ENCODE measurements around the gene HTRA2. TPM values are rescaled to one million over a fixed set of nuclear protein-coding genes. Genes with fewer than 3 reads are reported as not detected.

The HTRA2 gene
- total RNA-seq, 4 donors from 2014 or later, result 13.1 to 40.1 (median 33.9) TPM

- Histone ChIP-seq H3K4me3 (peak overlapping the region; percentile 59 to 81), H3K27ac (peak overlapping the region; percentile 84 to 88), H3K9me3 (no peaks in the 10 kb centered on the region), H3K4me1 (peaks cover 0 to 12% of the 10 kb centered on the region in 2 donors), H3K27me3 (no peaks in the 10 kb centered on the region), H3K36me3 (no peaks in the 10 kb centered on the region)
- no peak for TF ChIP-seq POLR2A (IDR thresholded peaks at IDR 0.05)
- no peak for TF ChIP-seq CTCF (IDR thresholded peaks at IDR 0.05)
- DNase-seq, result peak in 1 of 2 donors; percentile 36
- intact Hi-C loops (cut with DNase I; ENCODE audit: low total_unique reads), result no loop called here
Observed at GRCh38 chr2:74552914-74553811, 23.4 kb downstream of the HTRA2 start.

- intact Hi-C loops (cut with DNase I; ENCODE audit: low total_unique reads), result no loop called here
- Histone ChIP-seq H3K4me3 (peak within 1 kb of the TSS; percentile 59 to 81), H3K27ac (peak within 1 kb of the TSS; percentile 84 to 88), H3K4me1 (peaks cover 0 to 12% of the 10 kb centered on the region in 2 donors), H3K9me3 (no peaks in the 10 kb centered on the region), H3K36me3 (no peaks in the 10 kb centered on the region), H3K27me3 (no peaks in the 10 kb centered on the region)
- TF ChIP-seq POLR2A (IDR thresholded peaks at IDR 0.05) (peak in 1 of 2 donors; percentile 20), CTCF (IDR thresholded peaks at IDR 0.05) (peak in 1 of 4 experiments; percentile 23)
- peak; percentile 87 to 89 for DNase-seq
Observed at GRCh38 chr2:74553892-74554819, 24.4 kb downstream of the HTRA2 start, which contains the start of the genes DOK1 and LOXL3. Gene DOK1 (plus strand): TSS chr2:74554720. CDS start chr2:74554755, 35 bp downstream. Gene LOXL3 (minus strand): TSS chr2:74553942. CDS start chr2:74552634, 1,308 bp downstream.

- intact Hi-C loops (cut with DNase I; ENCODE audit: low total_unique reads), result no loop called here
- Histone ChIP-seq H3K27ac (peak overlapping the region; percentile 84 to 88), H3K36me3 (no peaks in the 10 kb centered on the region), H3K4me1 (peaks cover 0 to 12% of the 10 kb centered on the region in 2 donors), H3K9me3 (no peaks in the 10 kb centered on the region), H3K27me3 (no peaks in the 10 kb centered on the region), H3K4me3 (peak overlapping the region; percentile 59 to 81)
- TF ChIP-seq POLR2A (IDR thresholded peaks at IDR 0.05), result no peak
- no peak for TF ChIP-seq CTCF (IDR thresholded peaks at IDR 0.05)
- DNase-seq, result peak; percentile 43 to 52
Observed at GRCh38 chr2:74554820-74555531, 25.2 kb downstream of the HTRA2 start.

GRCh38 chr2:74555610-74556103, 25.9 kb downstream of the HTRA2 start:
- Histone ChIP-seq H3K9me3 (no peaks in the 10 kb centered on the region), H3K4me3 (peak overlapping the region; percentile 59 to 81), H3K27ac (peak overlapping the region; percentile 84 to 88), H3K4me1 (peaks cover 0 to 12% of the 10 kb centered on the region in 2 donors), H3K36me3 (no peaks in the 10 kb centered on the region), H3K27me3 (no peaks in the 10 kb centered on the region)
- intact Hi-C loops (cut with DNase I; ENCODE audit: low total_unique reads), result no loop called here
- DNase-seq, result no peak
- TF ChIP-seq CTCF (IDR thresholded peaks at IDR 0.05) (no peak), POLR2A (IDR thresholded peaks at IDR 0.05) (no peak)
